HG02840 (cell line): ENCODE results near the gene VWA2.
"Not testable (repeated sequence)": the region's sequence is repeated elsewhere in the genome, so short reads cannot be mapped to it uniquely, and the experiment has no call there.

Source experiments
- ATAC-seq: cut with Tn5 transposase; IDR thresholded peaks from one replicate; pipeline ENCODE4 v1.9.1; 2021; ENCODE audit warnings: mild to moderate bottlenecking, moderate library complexity, moderate number of reproducible peaks; ENCODE audit not compliant: unreplicated experiment, low FRiP score

VWA2 gene

GRCh38 chr10:114311496-114312209 is 72.6 kb downstream of the VWA2 start:
- no peak for ATAC-seq

- no peak for ATAC-seq
Observed at GRCh38 chr10:114313139-114313538, 74.1 kb downstream of the VWA2 start.

- ATAC-seq = no peak
Observed at GRCh38 chr10:114313866-114314265, 74.8 kb downstream of the VWA2 start.

GRCh38 chr10:114315566-114316420 is 76.7 kb downstream of the VWA2 start:
- ATAC-seq = no peak

- ATAC-seq = no peak
Observed at GRCh38 chr10:114316744-114317143, 77.7 kb downstream of the VWA2 start.

GRCh38 chr10:114319406-114320248 is 80.6 kb downstream of the VWA2 start:
- no peak for ATAC-seq

GRCh38 chr10:114320249-114321116 is 81.4 kb downstream of the VWA2 start:
- no peak for ATAC-seq

GRCh38 chr10:114322344-114322743 is 83.3 kb downstream of the VWA2 start:
- no peak for ATAC-seq

- no peak for ATAC-seq
Observed at GRCh38 chr10:114323023-114323422, 84.0 kb downstream of the VWA2 start.

- no peak for ATAC-seq
Observed at GRCh38 chr10:114326795-114327194, 87.7 kb downstream of the VWA2 start.

GRCh38 chr10:114327537-114328440 is 88.7 kb downstream of the VWA2 start:
- no peak for ATAC-seq

- no peak for ATAC-seq
Observed at GRCh38 chr10:114328441-114328812, 89.4 kb downstream of the VWA2 start.

- ATAC-seq = no peak
Observed at GRCh38 chr10:114328874-114329273, 89.8 kb downstream of the VWA2 start.

- ATAC-seq = no peak
Observed at GRCh38 chr10:114329634-114330365, 90.7 kb downstream of the VWA2 start.

- ATAC-seq = no peak
Observed at GRCh38 chr10:114332301-114333192, 93.5 kb downstream of the VWA2 start.

GRCh38 chr10:114333441-114333840 is 94.4 kb downstream of the VWA2 start:
- ATAC-seq = not testable (repeated sequence)

GRCh38 chr10:114334301-114334700 is 95.2 kb downstream of the VWA2 start:
- no peak for ATAC-seq
